Kidney (tissue), 14 donors: Measurements from ENCODE around the gene BTN3A1. TPM values are rescaled to one million over a fixed set of nuclear protein-coding genes. Genes with fewer than 3 reads are reported as not detected.

Experiments used
- DNase-seq, 5 donors: peaks; one replicate each; pipeline ENCODE4 v3.0.0-alpha.2; 2013 to 2020
- FAIRE-seq: peaks from 2 replicates; lab custom pipeline; 2012; peaks lifted over from hg19 to GRCh38; lab: Jason Lieb, UNC
- H3K27ac ChIP-seq, 2 donors: one replicate each; pipeline ENCODE4 v1.7.0; 2013; ENCODE audit warnings: low read depth in 2 of 2, low read length in 2 of 2, inconsistent platforms in 1 of 2
- H3K27me3 ChIP-seq: one replicate; pipeline ENCODE4 v1.7.1; 2013; ENCODE audit warnings: low read length, inconsistent platforms; ENCODE audit not compliant: control insufficient read depth, insufficient read depth
- H3K36me3 ChIP-seq, 3 donors: one replicate each; pipeline versions ENCODE4 v1.7.0 to v1.7.1; 2013; ENCODE audit warnings: low read length in 3 of 3, control low read depth in 1 of 3, inconsistent platforms in 1 of 3; ENCODE audit not compliant: insufficient read depth in 3 of 3, control insufficient read depth in 2 of 3
- H3K4me1 ChIP-seq, 3 donors: one replicate each; pipeline versions ENCODE4 v1.7.0 to v1.7.1; 2013; ENCODE audit warnings: low read length in 3 of 3, inconsistent platforms in 1 of 3, low read depth in 1 of 3; ENCODE audit not compliant: control insufficient read depth in 2 of 3, insufficient read depth in 2 of 3
- H3K4me3 ChIP-seq, 3 donors: one replicate each; pipeline versions ENCODE4 v1.7.0 to v1.8.1; 2013; ENCODE audit warnings: low read length in 3 of 3, control low read depth in 1 of 3, inconsistent platforms in 1 of 3
- H3K9ac ChIP-seq, 3 donors: one replicate each; pipeline versions ENCODE4 v1.7.0 to v1.7.1; 2013; ENCODE audit warnings: low read length in 3 of 3, control low read depth in 1 of 3, inconsistent platforms in 1 of 3
- H3K9me3 ChIP-seq, 3 donors: one replicate each; pipeline versions ENCODE4 v1.7.0 to v1.7.1; 2013; ENCODE audit warnings: low read length in 3 of 3, control low read depth in 1 of 3, inconsistent platforms in 1 of 3; ENCODE audit not compliant: control insufficient read depth in 2 of 3, insufficient read depth in 1 of 3
- CTCF ChIP-seq: IDR thresholded peaks from 3 replicates; pipeline ENCODE4 v1.5.1; 2012; ENCODE audit warnings: mild to moderate bottlenecking, moderate library complexity, borderline replicate concordance; ENCODE audit not compliant: insufficient read depth; ENCODE audit errors: extremely low read depth
- intact Hi-C: fragments of 100-400 bp; cut with DNase I; formaldehyde crosslinking; loops from one replicate; pipeline ENCODE4 v1.11.1; 2022
- polyA plus RNA-seq: library from polyadenylated mRNA; stranded (reverse); fragments of 350-450 nt; fragmentation: Illumina TruSeq; extraction: RNeasy Lipid Tissue Mini Kit (QIAGEN cat#74804); gene quantifications from one replicate; pipeline ENCODE4 v1.2.3, GENCODE V29; 2014; ENCODE audit warnings: low read depth, low replicate concordance; ENCODE audit not compliant: insufficient read depth
- total RNA-seq: library from RNA; stranded (reverse); fragmentation: NEBNext Ultra II Directional; extraction: Animal tissue kit (Norgen Biotek cat#: 25700); gene quantifications from one replicate; pipeline ENCODE4 v1.2.1, GENCODE V29; 2021
- donor health status: control.
- donor health status: control.
- donor health status: control.
- donor health status: control.
- donor health status: control.
- donor health status: DM: yes; HTN: yes; CAD: no.
- donor health status: Normal renal cell carcinoma (clear cell type).

The BTN3A1 gene
- total and polyA plus RNA-seq, 2 donors from 2014 or later = 13.8 to 23.1 TPM

- DNase-seq = no peak
- intact Hi-C loops = no loop called here
- no peaks in the 10 kb centered on the region for H3K36me3 ChIP-seq
- H3K4me1 ChIP-seq = peaks cover 0 to 5% (median 4%) of the 10 kb centered on the region in 3 donors
- no peaks in the 10 kb centered on the region for H3K27me3 ChIP-seq
- no peak overlapping the region for H3K27ac ChIP-seq
- no peak for TF ChIP-seq CTCF
- H3K9me3 ChIP-seq = no peaks in the 10 kb centered on the region
- H3K4me3 ChIP-seq = no peak overlapping the region
- no peak for FAIRE-seq
- no peak overlapping the region for H3K9ac ChIP-seq
Observed at GRCh38 chr6:26437550-26437949, 35.5 kb downstream of the BTN3A1 start.

DNA sequence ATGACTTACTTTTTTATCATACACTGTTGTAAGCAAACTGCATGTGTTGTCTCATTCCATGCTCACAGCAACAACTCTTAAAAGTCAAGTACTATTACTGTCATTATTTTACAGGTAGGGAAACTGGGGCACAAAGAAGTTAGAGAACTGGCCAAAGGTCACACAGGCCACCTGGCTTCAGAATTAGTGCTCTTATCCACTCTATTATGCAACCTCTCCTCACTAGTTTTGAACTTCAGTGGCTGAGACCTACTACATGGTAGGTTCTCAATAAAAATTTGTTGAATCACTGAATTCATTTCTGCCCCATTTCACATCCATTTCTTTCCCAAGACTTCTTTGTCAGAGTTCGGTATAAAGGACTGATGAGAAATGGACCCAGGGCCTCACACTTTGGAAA lies 35.9 kb downstream of the BTN3A1 start:
- Histone ChIP-seq H3K4me3 (no peak overlapping the region), H3K36me3 (no peaks in the 10 kb centered on the region), H3K27ac (no peak overlapping the region), H3K9me3 (no peaks in the 10 kb centered on the region), H3K4me1 (peaks cover 0 to 5% (median 4%) of the 10 kb centered on the region in 3 donors), H3K27me3 (no peaks in the 10 kb centered on the region), H3K9ac (no peak overlapping the region)
- intact Hi-C loops = no loop called here
- DNase-seq (no peak), FAIRE-seq (no peak)
- no peak for TF ChIP-seq CTCF

DNA sequence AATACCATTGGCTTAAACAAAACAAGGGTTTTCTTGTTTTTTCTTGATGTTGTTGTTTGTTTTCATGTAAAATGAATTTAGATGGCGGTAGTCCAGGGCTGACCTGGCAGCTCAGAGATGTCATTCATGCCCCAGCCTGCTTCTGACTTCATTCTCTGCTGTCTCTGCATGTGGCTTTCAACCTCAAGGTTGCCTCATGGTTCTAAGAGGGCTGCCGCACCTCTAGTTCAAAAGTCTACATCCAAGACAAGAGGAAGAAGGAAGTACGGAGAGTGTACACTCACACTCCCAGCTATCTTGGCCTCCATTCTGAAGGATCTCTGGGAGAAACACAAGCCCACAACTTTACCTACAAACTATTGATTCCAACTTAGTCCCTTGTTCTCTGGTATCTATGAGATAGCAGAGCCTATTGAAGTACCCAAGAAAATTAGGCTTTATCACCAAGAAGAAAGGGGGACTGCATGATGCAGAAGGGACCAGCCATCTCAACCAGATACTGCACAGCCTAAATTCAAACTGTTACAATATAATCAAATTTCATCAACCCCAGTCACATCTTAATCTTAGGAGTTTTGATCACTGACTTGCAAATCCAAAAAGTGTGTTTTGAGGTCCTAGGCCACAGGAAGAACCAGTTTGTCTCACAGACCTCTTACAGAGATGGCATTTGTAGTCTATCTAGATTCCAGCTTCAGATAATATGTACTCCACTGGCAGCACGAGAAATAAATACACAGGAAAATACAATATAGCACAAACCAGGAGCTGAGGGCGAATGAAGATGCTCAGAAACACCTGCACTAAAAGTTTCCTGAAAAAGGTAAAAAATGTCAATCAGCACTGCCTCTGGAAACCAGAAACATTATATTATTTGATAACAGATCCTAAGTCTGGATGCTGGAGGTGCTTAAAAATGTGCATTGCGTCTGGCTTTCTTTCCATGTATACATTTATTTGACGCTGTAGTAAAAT lies 37.4 kb downstream of the BTN3A1 start:
- Histone ChIP-seq H3K4me3 (peak overlapping the region; percentile 71 to 78 (median 73)), H3K9ac (peak overlapping the region in 2 of 3 donors; percentile 63 to 68), H3K4me1 (peaks cover 0 to 5% (median 4%) of the 10 kb centered on the region in 3 donors), H3K36me3 (no peaks in the 10 kb centered on the region), H3K9me3 (no peaks in the 10 kb centered on the region), H3K27ac (peak overlapping the region; percentile 7 to 34), H3K27me3 (no peaks in the 10 kb centered on the region)
- DNase-seq = no peak
- no peak for TF ChIP-seq CTCF
- intact Hi-C loops = no loop called here
- FAIRE-seq = no peak
